ENCODE results near the gene CGB3. TPM values are rescaled to one million over a fixed set of nuclear protein-coding genes. Genes with fewer than 3 reads are reported as not detected.
"Not testable (repeated sequence)": the region's sequence is repeated elsewhere in the genome, so short reads cannot be mapped to it uniquely, and the experiment has no call there.

CGB3 gene
- total RNA-seq, 4 donors from 2014 or later = not detected

GRCh38 chr19:49056101-49056901, 32.2 kb upstream of the CGB3 start:
- peaks cover 0 to 25% (median 16%) of the 10 kb centered on the region in 3 donors for H3K4me1 ChIP-seq
- H3K36me3 ChIP-seq = no peaks in the 10 kb centered on the region
- H3K27me3 ChIP-seq = peaks cover 36% of the 10 kb centered on the region
- peak; percentile 85 for ATAC-seq
- no peaks in the 10 kb centered on the region for H3K9me3 ChIP-seq
- TF ChIP-seq POLR2AphosphoS5 (IDR thresholded peaks at IDR 0.05) = no peak
- TF ChIP-seq POLR2A (IDR thresholded peaks at IDR 0.05) = no peak
- TF ChIP-seq CTCF (IDR thresholded peaks at IDR 0.05) = peak in 2 of 4 experiments; percentile 39 to 59
- TF ChIP-seq EP300 (IDR thresholded peaks at IDR 0.05) = no peak
- H3K4me3 ChIP-seq = peak overlapping the region; percentile 28 to 58
- H3K27ac ChIP-seq = peak overlapping the region in 1 of 4 donors; percentile 43
- WGBS, 2 donors (ENCODE audit: low coverage in 1 of 2) = 0% methylated on average over 1 of the region's 63 CpGs; no CpG with 5 or more reads in 1 of the 2 donors

DNA sequence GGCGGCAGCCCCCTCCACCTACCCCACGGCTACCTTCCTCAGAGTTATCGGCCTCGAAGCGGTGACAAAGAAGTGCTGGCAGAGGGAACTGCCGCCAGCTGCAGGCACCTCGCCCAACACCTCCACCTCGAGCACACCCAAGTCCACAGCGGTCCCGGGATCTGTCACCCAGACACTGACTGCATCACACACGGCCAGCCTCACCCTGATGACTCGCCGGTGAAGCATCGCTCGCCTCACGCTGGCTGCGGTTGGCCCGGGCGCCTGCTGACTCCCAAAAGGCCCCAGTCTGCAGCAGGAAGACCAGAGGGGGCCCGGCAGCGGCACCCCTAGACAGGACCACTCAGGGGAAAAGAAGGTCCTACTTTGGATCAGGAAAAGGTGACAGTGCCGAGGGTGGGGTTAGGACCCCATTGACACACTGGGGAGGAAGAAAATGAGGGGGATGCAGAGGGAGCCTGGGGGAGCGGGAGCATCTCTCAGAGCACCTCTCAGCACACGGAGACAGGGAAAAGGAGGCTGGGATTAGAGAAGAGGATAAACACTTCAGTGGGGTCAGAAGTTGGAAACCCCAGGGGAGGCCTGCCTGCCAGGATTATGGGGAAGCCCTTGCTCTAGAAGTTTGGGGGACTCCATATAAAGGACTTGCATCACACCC, 26.4 kb upstream of the CGB3 start:
- not testable (repeated sequence) for H3K9me3 ChIP-seq, H3K36me3 ChIP-seq, H3K4me3 ChIP-seq, H3K27me3 ChIP-seq, H3K4me1 ChIP-seq, ATAC-seq, H3K27ac ChIP-seq
- 59 to 92% methylated on average over 2 of the region's 24 CpGs for WGBS, 2 donors (ENCODE audit: low coverage in 1 of 2)

GRCh38 chr19:49049834-49050233, 25.7 kb upstream of the CGB3 start:
- H3K27me3 ChIP-seq, H3K4me3 ChIP-seq, H3K9me3 ChIP-seq, H3K27ac ChIP-seq, H3K4me1 ChIP-seq, H3K36me3 ChIP-seq, ATAC-seq: not testable (repeated sequence)
- no CpG with 5 or more reads among the region's 4 CpGs for WGBS, 2 donors (ENCODE audit: low coverage in 1 of 2)

GRCh38 chr19:49049011-49049410, 24.9 kb upstream of the CGB3 start, which contains the start of gene CGB8:
Gene CGB8, minus strand, starts transcription at chr19:49049111. Its CDS starts 372 bp downstream, at chr19:49048739.
- not testable (repeated sequence) for H3K36me3 ChIP-seq, H3K27me3 ChIP-seq, H3K4me3 ChIP-seq, ATAC-seq, H3K9me3 ChIP-seq, H3K4me1 ChIP-seq, H3K27ac ChIP-seq
- no CpG with 5 or more reads among the region's 12 CpGs for WGBS, 2 donors (ENCODE audit: low coverage in 1 of 2)

- H3K9me3 ChIP-seq, H3K36me3 ChIP-seq, H3K27ac ChIP-seq, H3K27me3 ChIP-seq, H3K4me3 ChIP-seq, ATAC-seq, H3K4me1 ChIP-seq: not testable (repeated sequence)
- WGBS, 2 donors (ENCODE audit: low coverage in 1 of 2) = no CpG with 5 or more reads among the region's 15 CpGs
Measured at GRCh38 chr19:49043548-49043947, 19.4 kb upstream of the CGB3 start, which contains the start of gene CGB5. Gene CGB5, plus strand, starts transcription at chr19:49043848. Its CDS starts 362 bp downstream, at chr19:49044210.

- 60 to 78% methylated on average over 1 of the region's 4 CpGs for WGBS, 2 donors (ENCODE audit: low coverage in 1 of 2)
- not testable (repeated sequence) for H3K27ac ChIP-seq, H3K4me1 ChIP-seq, H3K4me3 ChIP-seq, H3K27me3 ChIP-seq, ATAC-seq, H3K36me3 ChIP-seq, H3K9me3 ChIP-seq
Measured at GRCh38 chr19:49042666-49043065, 18.5 kb upstream of the CGB3 start.

- no peak overlapping the region for H3K4me3 ChIP-seq
- no peak overlapping the region for H3K27ac ChIP-seq
- no peaks in the 10 kb centered on the region for H3K36me3 ChIP-seq
- H3K4me1 ChIP-seq = no peaks in the 10 kb centered on the region
- no peaks in the 10 kb centered on the region for H3K9me3 ChIP-seq
- TF ChIP-seq POLR2A (IDR thresholded peaks at IDR 0.05) = no peak
- no peak for TF ChIP-seq POLR2AphosphoS5 (IDR thresholded peaks at IDR 0.05)
- no peak for TF ChIP-seq EP300 (IDR thresholded peaks at IDR 0.05)
- no peak for TF ChIP-seq CTCF (IDR thresholded peaks at IDR 0.05)
- H3K27me3 ChIP-seq = no peaks in the 10 kb centered on the region
- no peak for ATAC-seq
- WGBS, 2 donors (ENCODE audit: low coverage in 1 of 2) = 100% methylated on average over 1 of the region's 17 CpGs; no CpG with 5 or more reads in 1 of the 2 donors
Measured at GRCh38 chr19:49042177-49042576, 18.0 kb upstream of the CGB3 start.

DNA sequence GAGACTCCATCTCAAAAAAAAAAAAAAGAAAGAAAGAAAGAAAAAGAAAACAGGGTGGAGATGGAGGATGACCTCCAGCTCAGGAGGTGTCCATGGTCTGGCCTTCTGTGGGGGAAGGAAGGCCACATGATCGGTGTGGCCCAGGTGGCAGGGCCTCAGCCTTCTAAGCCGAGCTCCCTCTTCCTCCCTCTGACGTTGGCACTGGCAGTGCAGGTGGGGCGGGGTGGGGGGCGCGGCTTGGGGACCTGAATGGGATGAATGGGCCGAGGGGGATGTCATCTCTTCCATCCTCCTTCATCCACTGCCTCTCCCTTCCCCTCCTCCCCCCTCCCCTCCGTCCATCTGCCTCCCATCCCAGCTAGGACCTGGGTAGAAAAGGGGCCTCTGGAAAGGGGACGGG, 15.6 kb upstream of the CGB3 start:
- H3K9me3 ChIP-seq, H3K27me3 ChIP-seq, H3K27ac ChIP-seq, H3K4me3 ChIP-seq, ATAC-seq, H3K36me3 ChIP-seq, H3K4me1 ChIP-seq: not testable (repeated sequence)
- WGBS, 2 donors (ENCODE audit: low coverage in 1 of 2) = 50% methylated on average over 6 of the region's 9 CpGs; no CpG with 5 or more reads in 1 of the 2 donors

- H3K27me3 ChIP-seq, H3K27ac ChIP-seq, H3K4me1 ChIP-seq, H3K36me3 ChIP-seq, H3K9me3 ChIP-seq, H3K4me3 ChIP-seq, ATAC-seq: not testable (repeated sequence)
- 87 to 91% methylated on average over 3 to 9 of the region's 26 CpGs for WGBS, 2 donors (ENCODE audit: low coverage in 1 of 2)
Measured at GRCh38 chr19:49038557-49039276, 14.6 kb upstream of the CGB3 start.

GRCh38 chr19:49038111-49038510, 14.0 kb upstream of the CGB3 start:
- H3K36me3 ChIP-seq, H3K4me1 ChIP-seq, H3K4me3 ChIP-seq, H3K9me3 ChIP-seq, H3K27ac ChIP-seq, ATAC-seq: not testable (repeated sequence)
- H3K27me3 ChIP-seq = peaks cover 10% of the 10 kb centered on the region
- 100% methylated on average over 1 to 2 of the region's 8 CpGs for WGBS, 2 donors (ENCODE audit: low coverage in 1 of 2)
